ENCODE results near the gene TP53INP2.

TP53INP2 gene

DNA sequence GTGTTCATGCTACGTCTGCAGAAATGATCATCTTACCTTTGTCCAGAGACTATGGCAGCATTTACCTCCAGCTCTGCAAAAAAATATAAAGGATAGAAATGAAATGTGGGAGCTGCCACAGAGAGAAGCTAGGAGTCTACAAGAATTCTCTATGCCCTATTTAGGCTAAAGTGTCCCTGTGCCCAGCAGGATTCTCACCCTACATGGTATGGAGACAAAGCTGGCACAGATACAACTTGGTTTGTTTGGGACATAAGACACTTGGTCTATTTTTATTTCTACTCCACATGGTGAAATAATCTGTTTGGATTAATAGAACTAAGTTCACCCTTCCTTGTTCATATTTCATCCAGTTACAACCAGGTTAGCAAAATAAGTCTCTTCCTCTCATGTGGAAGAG lies 28.4 kb downstream of the TP53INP2 start:
- no peak for DNase-seq

DNA sequence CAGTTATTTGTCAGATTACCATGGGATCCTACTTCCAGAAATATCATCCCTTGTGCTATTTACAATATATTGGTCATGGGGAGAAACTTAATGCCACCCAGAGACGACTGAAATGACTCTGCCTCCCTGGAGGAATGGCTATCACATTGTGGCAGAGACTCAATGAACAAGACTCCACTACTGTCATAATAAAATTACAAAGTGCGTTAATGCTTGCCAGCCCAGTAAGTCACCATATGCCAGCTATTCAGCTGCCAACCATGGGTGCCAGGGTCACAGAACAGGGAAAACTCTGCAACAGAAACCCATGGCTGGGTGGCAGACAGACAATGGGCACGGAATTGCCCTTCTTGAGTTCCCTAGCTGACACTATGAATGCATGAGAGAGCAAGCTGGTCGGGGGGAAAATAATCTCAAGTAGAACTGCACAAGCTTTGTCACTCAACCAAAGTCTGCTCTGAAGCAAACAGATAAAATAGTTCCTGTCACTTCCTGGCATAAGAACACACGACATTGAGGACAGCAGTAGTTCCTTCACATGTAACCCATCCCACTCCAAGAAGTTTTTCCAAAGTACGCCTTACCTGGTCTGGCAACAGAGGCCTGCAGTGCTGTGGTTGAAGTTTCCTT lies 32.1 kb downstream of the TP53INP2 start:
- DNase-seq: no peak

DNA sequence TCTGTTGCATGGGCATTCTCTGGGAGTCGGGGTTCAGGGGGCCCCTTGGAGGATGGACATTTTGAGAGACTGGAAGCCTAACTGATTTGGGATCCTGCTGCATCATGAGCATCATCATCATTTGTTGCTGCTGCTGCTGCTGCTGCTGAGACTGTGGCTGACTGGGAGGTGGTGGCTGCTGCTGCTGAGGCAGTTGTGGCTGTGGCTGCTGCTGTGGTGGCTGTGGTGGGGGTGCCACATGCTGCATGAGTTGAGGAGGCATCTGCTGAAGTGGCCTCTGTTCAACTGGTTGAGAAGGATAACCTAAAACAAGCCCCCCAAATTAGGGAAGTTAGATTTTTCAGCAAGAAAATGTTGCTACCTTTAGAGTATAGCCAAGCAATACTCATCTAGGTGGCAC lies 38.9 kb downstream of the TP53INP2 start:
- no peak for DNase-seq

DNA sequence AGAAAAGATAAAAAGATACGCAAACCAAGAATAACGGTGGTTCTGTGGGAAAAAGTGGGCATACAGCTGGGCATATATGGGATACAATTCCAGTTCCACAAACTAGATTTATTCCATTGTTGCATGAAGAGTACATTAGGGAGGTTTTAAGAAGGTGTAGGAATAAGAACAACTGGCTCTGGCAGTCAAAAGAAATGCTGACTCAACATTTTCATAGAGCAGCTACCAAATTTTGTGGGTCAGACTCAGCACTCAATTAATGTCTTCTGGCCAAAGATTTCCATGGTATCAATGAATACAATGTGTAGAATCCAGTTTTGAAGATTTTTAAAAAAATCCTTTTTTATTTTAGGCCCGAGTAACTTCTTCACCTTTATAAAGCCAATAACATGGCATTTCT lies 40.2 kb downstream of the TP53INP2 start:
- no peak for DNase-seq

DNA sequence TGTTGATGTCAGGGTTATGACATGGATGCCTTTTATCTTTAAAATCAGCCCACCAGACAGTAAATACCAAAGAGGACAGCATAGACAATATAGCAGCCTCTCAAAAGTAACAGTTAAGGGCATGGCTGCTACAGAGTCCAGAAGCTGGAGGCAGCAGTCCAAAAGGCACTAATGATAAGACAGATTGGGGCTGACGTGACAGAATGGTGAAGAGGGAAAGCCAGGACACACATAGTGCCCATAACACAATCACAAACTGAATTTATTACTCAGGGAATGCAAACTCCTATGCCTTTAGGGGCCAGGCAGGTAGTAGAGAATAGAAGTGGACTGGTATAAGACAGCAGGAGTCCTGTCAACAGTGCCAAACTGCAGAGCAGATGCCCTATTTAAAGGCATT lies 40.7 kb downstream of the TP53INP2 start:
- DNase-seq: no peak

DNA sequence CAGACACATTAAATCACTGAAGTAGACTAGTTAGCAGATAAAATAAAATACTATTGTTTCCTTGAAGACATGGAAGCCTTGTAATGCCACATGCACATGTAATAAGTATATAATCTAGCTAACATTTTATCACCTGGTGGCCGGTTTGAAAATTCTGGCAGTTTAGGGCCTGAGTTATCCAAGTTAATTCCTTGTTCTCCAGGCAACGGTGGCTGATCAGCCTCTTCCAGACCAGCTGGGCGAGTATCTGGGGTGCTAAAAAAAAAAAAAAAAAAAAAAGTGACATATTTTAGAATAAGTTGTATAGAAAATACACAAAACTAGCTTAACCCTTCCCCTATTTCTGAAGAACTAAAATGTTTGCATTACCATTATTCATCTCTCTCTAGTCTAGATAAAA lies 42.5 kb downstream of the TP53INP2 start:
- no peak for DNase-seq

DNA sequence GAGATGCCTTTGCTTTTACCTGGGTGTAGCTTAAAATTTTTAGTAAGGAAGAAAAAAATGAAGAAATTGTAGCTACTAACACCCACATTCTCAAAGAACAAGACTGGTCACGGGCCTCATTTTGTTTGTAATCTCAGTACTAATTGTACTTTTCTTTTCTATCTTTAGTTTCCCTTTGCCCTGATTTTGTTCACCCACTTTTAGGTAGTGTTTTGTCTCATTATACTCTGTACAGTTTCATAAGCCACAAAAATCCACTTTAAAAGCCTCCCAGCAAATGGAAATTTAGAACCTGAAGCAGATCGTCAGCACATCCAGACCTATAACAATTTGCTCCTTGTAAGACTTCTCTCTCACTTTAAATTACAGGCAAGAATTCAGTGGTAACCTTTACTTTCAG lies 43.3 kb downstream of the TP53INP2 start:
- no peak for DNase-seq

DNA sequence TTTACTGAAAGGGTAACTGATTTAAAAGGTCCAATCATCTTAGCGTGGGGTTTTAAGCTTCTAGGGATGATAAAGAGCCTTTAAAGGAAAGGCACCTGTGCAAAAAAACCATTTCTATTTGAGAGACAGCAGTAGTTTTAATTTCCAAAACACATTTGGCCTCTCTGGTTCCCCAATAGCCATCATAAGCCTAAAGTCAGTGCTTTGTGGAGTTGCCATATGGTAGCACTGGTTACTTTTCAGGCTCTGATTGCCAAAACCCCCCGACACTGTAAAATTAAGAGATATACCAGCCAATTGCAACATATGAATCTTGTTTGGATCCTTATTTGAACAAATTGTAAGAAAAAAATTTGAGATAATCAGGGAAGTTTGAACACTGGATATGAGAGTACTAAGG lies 44.6 kb downstream of the TP53INP2 start:
- no peak for DNase-seq

DNA sequence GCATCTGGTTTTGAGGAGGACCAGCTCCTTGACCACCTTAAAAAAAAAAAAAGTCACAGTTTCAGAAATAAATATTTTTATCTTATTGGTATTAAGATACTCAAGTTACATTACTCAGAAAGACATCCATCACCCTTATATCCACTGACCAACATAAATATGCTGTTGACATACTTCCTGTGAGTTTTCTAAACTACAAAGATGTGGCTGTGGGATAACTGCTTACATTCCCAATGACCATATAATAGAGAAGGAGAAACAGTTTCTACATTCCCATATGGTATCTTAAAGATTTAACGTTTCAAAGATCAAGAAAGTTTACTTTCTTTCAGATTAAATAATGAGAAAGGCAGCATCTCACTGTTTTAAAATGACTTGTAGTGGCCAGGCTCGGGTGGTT lies 46.3 kb downstream of the TP53INP2 start:
- no peak for DNase-seq

DNA sequence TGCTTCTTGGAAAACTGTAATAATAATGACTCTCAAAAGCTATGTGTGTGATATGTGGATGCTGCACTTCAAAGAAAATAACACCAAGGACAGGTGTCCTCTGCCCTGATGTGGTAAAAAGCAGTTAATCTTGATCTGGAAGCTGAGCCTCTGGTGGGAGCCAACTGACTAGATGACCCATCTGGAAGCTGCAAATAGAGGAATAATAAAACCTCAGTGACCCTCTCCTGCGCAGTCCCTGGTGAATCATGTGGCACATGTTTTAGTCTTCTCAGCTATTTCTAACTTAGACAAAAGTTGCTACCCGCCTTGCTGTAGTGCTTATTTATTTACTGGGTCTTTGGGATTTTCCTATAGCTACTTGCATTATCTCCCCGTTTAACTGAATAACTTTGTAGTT lies 47.3 kb downstream of the TP53INP2 start:
- DNase-seq: no peak

DNA sequence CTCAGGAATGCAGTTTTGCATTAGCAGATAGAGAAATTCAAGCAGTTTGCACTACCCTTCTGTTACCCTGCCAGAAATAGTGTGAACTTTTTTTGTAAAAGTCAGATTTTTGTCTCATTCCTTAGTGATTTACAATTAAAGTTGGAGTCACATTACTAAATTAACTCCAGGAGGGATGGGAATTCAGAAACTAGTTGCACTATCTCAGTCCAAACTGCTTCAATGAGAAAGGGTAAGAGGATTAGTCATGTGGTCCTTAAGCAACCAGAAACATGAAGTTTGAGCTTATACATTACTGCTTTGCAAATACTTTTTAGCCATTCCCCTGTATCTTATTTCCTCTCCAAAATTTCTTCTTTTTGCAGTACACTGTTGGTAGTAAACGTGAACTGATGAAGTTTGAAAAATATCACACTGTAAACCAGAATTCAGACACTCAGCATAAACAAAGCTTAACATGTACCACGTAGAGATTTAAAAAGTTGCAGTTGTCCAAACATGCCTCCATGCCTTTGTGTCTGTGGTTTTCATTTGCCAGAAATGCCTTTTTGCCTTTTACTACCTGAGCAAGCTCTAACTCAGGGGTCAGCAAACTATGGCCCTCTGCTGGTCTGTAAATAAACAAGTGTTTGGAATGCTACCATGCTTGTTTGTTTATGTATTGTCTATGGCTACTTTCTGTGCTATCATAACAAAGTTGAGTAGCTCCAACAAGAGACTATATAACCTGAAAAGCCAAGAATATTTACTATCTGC lies 49.7 kb downstream of the TP53INP2 start:
- no peak for DNase-seq

DNA sequence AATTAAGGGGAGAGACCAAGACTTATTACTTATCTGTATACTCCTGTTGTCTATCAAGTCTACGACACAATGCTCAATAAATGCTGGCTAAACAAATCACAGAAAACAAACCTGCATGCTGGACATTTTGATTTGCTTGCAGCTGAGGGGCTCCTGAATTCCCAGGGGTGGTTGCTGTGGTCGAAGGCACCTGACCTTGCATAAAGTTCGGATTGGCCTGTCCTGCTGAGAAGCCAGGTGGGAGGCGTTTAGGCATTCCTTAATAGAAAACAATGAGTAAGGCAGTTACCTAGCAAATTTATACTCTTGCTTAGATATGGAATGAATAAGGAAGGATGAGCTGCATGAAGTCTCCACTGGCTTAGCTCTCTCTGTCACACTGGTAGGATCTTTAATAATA lies 50.5 kb downstream of the TP53INP2 start:
- DNase-seq: no peak

DNA sequence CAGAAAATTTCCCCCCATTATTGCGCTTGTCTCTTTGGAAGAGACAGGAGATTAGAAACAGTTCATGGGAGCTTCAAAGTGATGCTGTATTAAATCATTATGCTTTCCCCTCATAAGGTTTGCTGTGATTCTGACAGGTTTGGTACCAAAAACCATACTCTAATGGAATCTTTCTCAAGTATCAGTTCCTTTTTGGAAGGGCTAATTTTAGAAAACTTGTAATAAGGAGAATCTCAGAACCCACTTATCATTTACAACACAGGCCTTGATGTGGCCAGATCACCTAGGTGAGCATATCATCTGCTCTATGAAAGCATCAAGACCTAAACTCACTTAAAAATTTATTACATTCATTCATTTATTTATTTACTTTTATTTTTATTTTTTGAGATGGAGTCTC lies 51.2 kb downstream of the TP53INP2 start:
- DNase-seq: no peak

DNA sequence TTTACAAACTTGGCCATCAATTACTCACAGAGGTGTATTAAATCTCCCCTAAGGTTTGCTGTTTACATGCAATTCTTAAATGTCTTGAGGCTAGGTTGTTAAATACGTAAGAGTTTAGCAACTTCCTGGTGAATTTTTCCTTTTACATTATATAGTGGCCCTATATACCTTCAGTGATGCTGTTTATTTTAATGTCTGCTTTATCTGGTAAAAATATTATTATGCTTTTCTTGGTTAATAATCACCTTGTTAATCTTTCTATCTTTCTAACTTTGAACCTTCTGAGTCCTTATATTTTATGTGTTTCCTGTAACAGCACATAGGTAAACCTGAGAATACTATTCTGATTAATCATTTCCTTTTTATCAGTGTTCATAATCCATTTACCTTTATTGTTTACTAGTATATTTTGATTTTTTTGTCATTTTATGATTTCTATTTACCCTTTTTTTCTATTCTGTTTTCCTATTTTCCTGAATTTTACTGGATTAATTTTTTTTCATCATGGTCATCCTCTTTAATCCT lies 57.9 kb downstream of the TP53INP2 start:
- no peak for DNase-seq

Data from activated CD4-positive, alpha-beta T cell treated with anti-CD3 and anti-CD28 coated beads, Interleukin-2, amount 50 U/mL, for 4 hours (primary cell).